IMR-90 (cell line): Measurements from ENCODE around the gene FRMD4B. TPM values are rescaled to one million over a fixed set of nuclear protein-coding genes. Genes with fewer than 3 reads are reported as not detected.

Experiments used
- ATAC-seq: fragments of 200-7000 bp; cut with Tn5 transposase; 2 replicates; pipeline ENCODE4 v1.9.1; 2020; ENCODE audit warnings: low read depth, mild to moderate bottlenecking, moderate library complexity
- BruUV-seq: library from RNA; stranded (reverse); fragments of 400-500 nt; replicated peaks from 2 replicates; lab custom pipeline; 2021; lab: Mats Ljungman, UMichigan
- CTCF ChIA-PET: fragments of 300-600 bp; formaldehyde crosslinking; extraction: SDS; loops from one replicate; lab custom pipeline; 2021; ENCODE audit warnings: antibody characterized with exemption; lab: Yijun Ruan, JAX
- POLR2A ChIA-PET: fragments of 300-600 bp; sonication (Branson Sonifier 250); formaldehyde crosslinking; loops from one replicate; lab custom pipeline; 2022; ENCODE audit warnings: antibody characterized with exemption; ENCODE audit not compliant: unreplicated experiment; lab: Charles Lee
- DNase-seq: peaks from one replicate; pipeline ENCODE4 v3.0.0; 2013
- H2AFZ ChIP-seq: replicated peaks from 2 replicates; pipeline ENCODE3; 2013; ENCODE audit warnings: low read length, mild to moderate bottlenecking; ENCODE audit not compliant: poor library complexity
- H2AK5ac ChIP-seq: 2 replicates; pipeline ENCODE4 v1.6.1; 2013; ENCODE audit warnings: low read depth, low read length, inconsistent platforms
- H2AK9ac ChIP-seq: replicated peaks from 2 replicates; pipeline ENCODE3; 2013; ENCODE audit warnings: mild to moderate bottlenecking, low read depth, low read length, moderate library complexity; ENCODE audit not compliant: poor library complexity
- H2BK120ac ChIP-seq: 2 replicates; pipeline ENCODE4 v1.6.1; 2013; ENCODE audit warnings: low read depth, low read length, inconsistent platforms
- H2BK15ac ChIP-seq: 3 replicates; pipeline ENCODE4 v1.6.1; 2013; ENCODE audit warnings: low read depth, low read length, inconsistent platforms
- H2BK20ac ChIP-seq: 2 replicates; pipeline ENCODE4 v1.6.1; 2013; ENCODE audit warnings: low read depth, mild to moderate bottlenecking, inconsistent platforms, low read length, moderate library complexity
- H2BK5ac ChIP-seq: 2 replicates; pipeline ENCODE4 v1.6.1; 2013; ENCODE audit warnings: mild to moderate bottlenecking, low read depth, low read length, inconsistent platforms; ENCODE audit not compliant: poor library complexity, severe bottlenecking
- H3K14ac ChIP-seq: replicated peaks from 2 replicates; pipeline ENCODE4 v1.6.1; 2013; ENCODE audit warnings: low read depth, low read length, inconsistent platforms
- H3K18ac ChIP-seq: 2 replicates; pipeline ENCODE4 v1.6.1; 2013; ENCODE audit warnings: low read depth, low read length, control low read depth
- H3K23ac ChIP-seq: 2 replicates; pipeline ENCODE4 v1.6.1; 2013; ENCODE audit warnings: low read depth, low read length, inconsistent platforms
- H3K27ac ChIP-seq: 2 replicates; pipeline ENCODE4 v1.5.1; 2013; ENCODE audit warnings: mild to moderate bottlenecking, control low read depth, low read length; ENCODE audit not compliant: insufficient read depth
- H3K27me3 ChIP-seq: 2 replicates; pipeline ENCODE4 v1.6.1; 2013; ENCODE audit warnings: low read length; ENCODE audit not compliant: control insufficient read depth, insufficient read depth
- H3K36me3 ChIP-seq: 2 replicates; pipeline ENCODE4 v1.6.1; 2013; ENCODE audit warnings: low read length, mixed read lengths; ENCODE audit not compliant: control insufficient read depth, insufficient read depth
- H3K4ac ChIP-seq: 2 replicates; pipeline ENCODE4 v1.6.1; 2013; ENCODE audit warnings: low read depth, low read length, inconsistent platforms
- H3K4me1 ChIP-seq: 2 replicates; pipeline ENCODE4 v1.6.1; 2013; ENCODE audit warnings: low read length, mixed read lengths; ENCODE audit not compliant: control insufficient read depth, insufficient read depth
- H3K4me2 ChIP-seq: 2 replicates; pipeline ENCODE4 v1.6.1; 2013; ENCODE audit warnings: low read depth, mild to moderate bottlenecking, control low read depth, low read length, moderate library complexity
- H3K4me3 ChIP-seq: 2 replicates; pipeline ENCODE4 v1.5.1; 2013; ENCODE audit warnings: low read depth, mild to moderate bottlenecking, control low read depth, low read length, moderate library complexity; ENCODE audit not compliant: insufficient read depth
- H3K56ac ChIP-seq: 2 replicates; pipeline ENCODE4 v1.6.1; 2013; ENCODE audit warnings: low read length, inconsistent platforms; ENCODE audit not compliant: insufficient read depth; ENCODE audit errors: extremely low read depth
- H3K79me1 ChIP-seq, 2 experiments: 2 replicates each; pipeline ENCODE4 v1.6.1; 2013; ENCODE audit warnings: low read length in 2 of 2, inconsistent platforms in 1 of 2, low read depth in 1 of 2
- H3K9ac ChIP-seq: 2 replicates; pipeline ENCODE4 v1.6.1; 2013; ENCODE audit warnings: low read depth, low read length, control low read depth
- H3K9me1 ChIP-seq: 2 replicates; pipeline ENCODE4 v1.6.1; 2013; ENCODE audit warnings: low read length, inconsistent platforms; ENCODE audit not compliant: insufficient read depth
- H3K9me3 ChIP-seq: 2 replicates; pipeline ENCODE4 v1.6.1; 2013; ENCODE audit warnings: low read length; ENCODE audit not compliant: control insufficient read depth, insufficient read depth
- H4K20me1 ChIP-seq: 2 replicates; pipeline ENCODE4 v1.6.1; 2013; ENCODE audit warnings: low read length, inconsistent platforms; ENCODE audit not compliant: insufficient read depth
- H4K5ac ChIP-seq: 2 replicates; pipeline ENCODE4 v1.6.1; 2013; ENCODE audit warnings: mild to moderate bottlenecking, low read depth, low read length, control low read depth
- H4K8ac ChIP-seq, 2 experiments: 2 replicates each; pipeline ENCODE4 v1.6.1; 2013; ENCODE audit warnings: low read depth in 2 of 2, low read length in 2 of 2, control low read depth in 1 of 2, inconsistent platforms in 1 of 2
- H4K91ac ChIP-seq: 2 replicates; pipeline ENCODE4 v1.6.1; 2013; ENCODE audit warnings: low read depth, low read length, inconsistent platforms; ENCODE audit not compliant: insufficient read depth
- CHD1 ChIP-seq: IDR thresholded peaks from 2 replicates; pipeline ENCODE4 v1.6.1; 2012; ENCODE audit warnings: low read depth, low read length, improper control_type of control experiment
- MAFK ChIP-seq: IDR thresholded peaks from 2 replicates; pipeline ENCODE4 v1.6.1; 2012; ENCODE audit warnings: low read depth, low read length, improper control_type of control experiment
- POLR2A ChIP-seq: IDR thresholded peaks from 2 replicates; pipeline ENCODE4 v1.6.1; 2012; ENCODE audit warnings: mild to moderate bottlenecking, low read depth, low read length
- WGBS, 2 experiments: methylation state at CpG; one replicate each; pipeline versions ENCODE4 v1.1.5 to v1.1.7; 2013; ENCODE audit warnings: missing lambda C conversion rate in 2 of 2; ENCODE audit not compliant: insufficient read length in 1 of 2; ENCODE audit errors: extremely low coverage in 2 of 2; 5-methylcytosine and 5-hydroxymethylcytosine counted together
- dilution Hi-C: fragments of 300-500 bp; cut with HindIII; formaldehyde crosslinking; loops from one replicate; pipeline ENCODE4 v1.14.3; 2018; ENCODE audit warnings: low sequenced_read_pairs; ENCODE audit not compliant: unreplicated experiment
- in situ Hi-C: fragments of 300-500 bp; cut with MboI; formaldehyde crosslinking; loops from 3 replicates; pipeline ENCODE4 v1.14.3; 2019; ENCODE audit warnings: low sequenced_read_pairs, inconsistent platforms, mixed read lengths
- intact Hi-C: fragments of 100-400 bp; cut with micrococcal nuclease; formaldehyde crosslinking; loops from 2 replicates; pipeline ENCODE4 v1.10.0; 2022
- polyA plus RNA-seq, 3 experiments: library from polyadenylated mRNA; depleted of rRNA; stranded (reverse); fragments of >200 nt; gene quantifications; 2 replicates each; pipeline ENCODE4 v1.2.3, GENCODE V29; 2012; ENCODE audit warnings: low replicate concordance in 1 of 3
- total RNA-seq: library from RNA; depleted of rRNA; stranded (reverse); fragments of >200 nt; gene quantifications from 2 replicates; pipeline ENCODE4 v1.2.3, GENCODE V29; 2012

The FRMD4B gene
- total and polyA plus RNA-seq, 2 of the 4 experiments (the other 2 are of a cell fraction), result 0.14 to 0.36 TPM

DNA sequence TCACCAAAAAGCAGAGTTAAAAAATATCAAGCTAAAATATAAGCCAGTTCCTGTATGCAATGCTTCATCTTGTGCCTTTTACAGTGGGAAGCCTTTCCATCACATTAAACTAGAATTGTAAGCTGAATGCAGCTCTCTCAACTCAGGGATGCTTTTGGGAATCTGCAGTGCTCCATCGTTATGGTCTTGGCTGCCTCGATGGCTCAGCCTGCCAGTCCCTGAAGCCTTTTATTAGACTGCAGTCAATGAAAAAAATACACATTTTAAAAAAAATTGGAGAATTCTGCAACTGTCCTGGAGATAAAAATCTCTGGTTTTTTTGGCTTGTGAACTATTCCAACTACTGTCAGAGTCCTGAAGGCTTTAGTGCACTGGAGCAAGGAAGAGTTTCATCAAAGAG lies 53.0 kb downstream of the FRMD4B start:
- H2BK20ac ChIP-seq, result no peak overlapping the region
- H3K9me1 ChIP-seq, result no peaks in the 10 kb centered on the region
- no peak overlapping the region for H3K18ac ChIP-seq
- no peaks in the 10 kb centered on the region for H3K27me3 ChIP-seq
- H2AK5ac ChIP-seq, result no peak overlapping the region
- ATAC-seq, result no peak
- no peak overlapping the region for H4K8ac ChIP-seq
- DNase-seq, result no peak
- H3K36me3 ChIP-seq, result no peaks in the 10 kb centered on the region
- H3K4me2 ChIP-seq, result no peak overlapping the region
- no peak overlapping the region for H2BK5ac ChIP-seq
- intact Hi-C loops, result no loop called here
- ChIA-PET CTCF (interaction anchor here (0.7 kb wide), 1 partner anchor 460 kb away, joined by 3 read pairs; no protein-coding TSS in a partner anchor), POLR2A (no interaction called here)
- TF ChIP-seq CHD1, result no peak
- TF ChIP-seq POLR2A, result no peak
- no peak for TF ChIP-seq MAFK
- H3K4ac ChIP-seq, result no peak overlapping the region
- H3K56ac ChIP-seq, result no peak overlapping the region
- H2BK120ac ChIP-seq, result no peak overlapping the region
- BruUV-seq, result no TSS peak
- WGBS, 2 experiments, result no CpG with 5 or more reads among the region's 2 CpGs
- H3K14ac ChIP-seq, result no peak overlapping the region
- no peaks in the 10 kb centered on the region for H3K9me3 ChIP-seq
- H3K23ac ChIP-seq, result no peak overlapping the region
- H2AFZ ChIP-seq, result no peak overlapping the region
- H3K79me1 ChIP-seq, result no peaks in the 10 kb centered on the region
- no peak overlapping the region for H4K5ac ChIP-seq
- H3K4me1 ChIP-seq, result no peaks in the 10 kb centered on the region
- H3K9ac ChIP-seq, result no peak overlapping the region
- H4K20me1 ChIP-seq, result no peaks in the 10 kb centered on the region
- H2BK15ac ChIP-seq, result no peak overlapping the region
- dilution Hi-C loops, result no loop called here
- no peak overlapping the region for H4K91ac ChIP-seq
- H3K4me3 ChIP-seq, result no peak overlapping the region
- in situ Hi-C loops, result no loop called here
- no peak overlapping the region for H3K27ac ChIP-seq
- H2AK9ac ChIP-seq, result no peak overlapping the region
